Central memory CD4-positive, alpha-beta T cell (primary cell): ENCODE measurements around the gene NDNF.

Source experiments
- DNase-seq: peaks from one replicate; pipeline ENCODE4 v3.0.0; 2022

NDNF gene

DNA sequence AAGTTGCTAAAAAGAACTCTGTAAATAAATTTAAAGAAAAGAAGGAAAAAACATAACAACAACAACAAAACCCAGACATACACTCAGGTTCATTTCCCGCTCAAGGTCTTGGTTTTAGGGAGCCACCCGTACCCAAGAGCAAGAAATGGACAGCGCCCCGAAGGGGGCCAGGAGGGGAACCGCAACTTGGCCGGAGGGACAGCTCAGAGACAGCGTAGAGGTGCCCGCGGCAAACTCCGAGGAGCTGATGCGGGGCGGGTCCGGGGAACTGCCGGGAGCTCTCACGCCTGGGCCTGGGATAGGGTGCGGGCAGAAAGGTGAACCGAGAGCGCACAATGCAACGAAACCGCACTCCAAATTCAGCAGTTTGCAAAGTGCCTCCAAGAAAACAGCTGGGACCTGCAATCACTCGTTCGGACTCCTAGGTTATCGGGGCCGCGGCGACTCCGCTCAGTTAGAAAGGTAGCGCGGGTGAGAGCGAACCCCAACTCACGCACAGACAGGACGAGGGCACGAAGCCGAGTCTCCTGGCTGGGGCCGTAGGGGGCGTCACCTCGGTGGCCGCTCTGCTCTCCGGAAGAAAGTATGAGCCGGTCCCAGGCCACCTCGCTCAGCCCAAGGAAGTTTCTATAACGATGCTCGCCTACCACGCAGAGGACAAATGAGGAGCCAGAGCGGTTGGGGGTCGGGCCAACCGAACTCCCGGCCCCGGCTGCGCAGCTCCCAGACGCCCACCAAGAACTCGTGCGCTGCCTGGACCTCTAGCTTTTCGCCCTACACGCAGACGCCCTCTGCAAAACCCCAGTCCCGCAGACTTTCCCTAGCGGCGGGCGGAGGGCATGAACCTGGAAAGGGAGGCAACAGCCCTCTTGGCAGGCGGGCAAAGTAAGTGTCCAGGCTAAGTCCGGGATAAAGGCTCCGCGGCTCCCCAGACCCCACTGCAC lies 1.4 kb downstream of the NDNF start:
- DNase-seq: peak; percentile 3

DNA sequence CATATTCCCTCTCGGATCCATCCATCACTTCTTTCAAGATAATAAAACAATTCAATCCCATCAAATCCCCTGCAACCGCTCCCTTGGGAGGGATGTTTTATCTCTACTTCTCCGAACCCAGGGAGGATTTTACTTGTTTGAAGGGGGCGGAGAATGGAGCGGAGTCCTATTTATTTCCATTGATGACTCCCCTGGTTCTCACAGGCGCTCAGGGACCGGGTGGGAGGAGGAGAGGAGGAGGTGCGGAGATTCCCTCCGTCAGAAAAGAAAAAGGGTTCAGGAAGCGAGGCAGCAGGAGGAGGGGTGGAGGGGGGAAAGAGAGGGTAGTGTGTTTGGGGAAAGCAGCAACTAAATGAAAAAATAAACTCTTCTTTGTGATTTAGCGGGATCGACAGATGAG lies 2.1 kb downstream of the NDNF start:
- DNase-seq: no peak

DNA sequence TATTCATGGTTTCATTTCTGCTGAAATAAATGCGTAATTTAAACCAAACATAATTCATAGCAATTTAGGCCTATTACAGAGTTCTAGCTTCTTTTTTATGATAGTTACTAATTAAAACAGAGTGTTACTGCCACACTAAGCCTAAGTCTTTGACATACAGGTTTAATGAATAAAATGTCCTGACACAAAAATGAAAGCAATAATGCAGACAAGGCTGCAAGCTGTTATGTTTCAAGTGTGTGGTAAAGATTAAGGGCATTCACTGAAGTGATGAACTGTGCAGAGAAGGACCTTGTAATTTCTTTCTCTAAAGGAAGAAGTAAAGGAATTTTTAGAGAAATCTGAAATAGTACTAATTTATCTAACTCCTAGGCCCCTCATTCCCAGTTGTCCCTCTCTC lies 2.9 kb downstream of the NDNF start:
- DNase-seq: no peak

DNA sequence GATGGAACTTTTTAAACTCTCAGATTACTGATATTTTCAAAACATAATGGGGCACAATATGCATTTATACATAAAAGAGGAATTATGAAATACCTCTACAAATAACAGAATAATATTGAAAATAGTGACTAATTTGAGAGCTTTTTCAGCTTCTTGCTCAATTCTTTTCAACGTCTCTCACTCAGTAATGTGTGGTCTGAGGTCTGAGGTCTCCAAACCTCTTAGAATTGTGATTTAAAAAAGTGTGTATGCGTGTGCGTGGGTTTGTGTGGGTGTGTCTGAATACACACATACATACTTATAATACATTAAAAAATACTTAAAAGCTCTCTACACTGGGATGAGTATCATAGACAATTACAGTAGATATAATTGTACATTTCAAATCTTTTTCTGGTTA lies 7.9 kb downstream of the NDNF start:
- DNase-seq: no peak

DNA sequence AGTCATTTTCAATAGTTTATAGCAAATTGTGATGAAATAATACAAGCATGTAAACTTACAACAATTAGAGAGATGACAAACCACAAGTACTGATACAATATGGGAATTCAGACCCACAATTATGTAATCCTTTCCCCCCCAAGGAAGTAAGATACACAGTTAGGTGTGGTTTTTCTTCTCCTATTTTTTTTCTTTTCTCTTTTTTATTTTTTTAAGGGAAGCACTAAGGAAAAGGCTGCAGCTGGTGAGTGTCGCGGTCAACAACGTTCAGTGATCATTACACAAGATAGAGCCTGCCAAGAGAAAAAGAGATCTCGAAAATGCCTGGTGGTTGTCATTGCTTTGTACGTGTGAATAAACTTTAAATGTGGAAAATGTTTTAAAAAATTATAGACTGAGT lies 9.8 kb downstream of the NDNF start:
- DNase-seq: no peak

DNA sequence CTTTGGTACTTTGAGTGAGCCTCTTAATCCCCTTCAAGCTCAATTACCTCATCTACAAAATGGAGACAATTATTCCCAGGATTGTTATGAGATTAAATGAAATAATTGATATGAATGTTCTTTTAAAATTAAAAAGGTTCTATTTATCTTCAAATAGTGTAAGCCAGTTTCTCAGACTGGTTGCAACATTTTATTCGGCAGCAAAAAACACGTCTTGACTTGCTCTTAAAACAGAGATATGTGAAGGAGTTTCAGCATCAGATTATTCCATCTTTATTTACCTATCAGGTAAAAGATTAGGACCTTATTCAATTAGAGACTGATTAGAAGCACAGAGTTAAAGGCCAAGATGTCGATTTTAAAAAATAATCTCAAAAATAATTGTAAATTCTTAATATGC lies 10.5 kb downstream of the NDNF start:
- DNase-seq: no peak

DNA sequence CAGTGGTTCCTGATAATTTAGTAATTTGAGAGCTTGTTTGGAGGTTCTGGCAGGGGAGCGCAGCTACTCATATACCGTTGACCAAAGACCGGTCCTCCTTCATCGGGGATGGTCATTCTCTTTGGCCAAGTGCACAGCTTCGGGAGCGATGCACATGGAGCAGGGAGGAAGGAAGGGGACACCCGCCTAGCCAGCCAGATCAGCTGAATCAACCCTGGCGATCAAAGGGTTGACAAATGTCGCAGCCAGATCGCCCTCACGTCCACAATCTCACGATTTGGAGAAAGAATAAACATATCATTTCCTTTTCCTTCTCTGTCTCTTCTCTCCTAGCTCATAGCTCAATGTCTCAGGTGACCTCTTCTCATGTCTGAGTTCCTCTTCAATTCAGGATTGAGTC lies 11.1 kb downstream of the NDNF start:
- no peak for DNase-seq

DNA sequence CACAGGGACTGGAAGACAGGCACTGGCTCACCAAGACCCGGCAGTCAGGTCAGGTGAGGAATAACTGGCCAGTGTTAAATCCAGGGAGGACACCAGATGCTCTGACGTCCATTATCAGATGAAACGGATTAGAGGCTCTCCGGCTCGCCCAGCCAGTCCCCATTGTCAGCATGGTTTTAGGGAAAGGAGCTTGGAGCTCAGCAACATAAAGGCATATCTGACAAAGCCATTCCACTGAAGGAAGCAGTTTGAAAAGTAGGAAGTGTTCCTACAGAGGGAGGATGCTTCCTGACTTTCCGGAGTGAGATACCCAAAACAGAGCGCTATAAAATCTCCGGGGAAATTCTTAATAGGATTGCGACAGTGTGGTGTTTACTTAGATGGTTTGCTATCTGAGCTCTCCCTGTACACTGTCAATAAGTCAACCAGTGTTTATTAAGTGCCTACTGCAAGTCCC lies 14.8 kb downstream of the NDNF start:
- DNase-seq: no peak

DNA sequence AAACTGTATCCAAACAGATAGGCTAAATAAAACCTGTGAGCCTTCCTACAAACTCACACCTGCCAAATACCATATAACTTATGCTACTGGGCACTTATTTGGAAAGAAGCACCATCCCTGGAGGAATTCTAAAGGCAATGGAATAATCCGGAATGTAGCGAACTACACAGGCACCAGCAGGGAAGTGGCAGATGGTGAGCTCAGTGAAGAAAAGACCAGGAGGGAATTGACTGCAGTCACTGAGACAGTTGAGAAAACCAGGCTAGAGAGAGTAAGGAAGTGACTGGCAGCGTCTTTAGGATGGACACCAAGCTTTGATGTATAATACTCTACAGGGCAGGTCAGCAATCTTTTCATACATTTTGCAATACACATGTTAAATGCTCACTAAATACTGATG lies 16.3 kb downstream of the NDNF start:
- DNase-seq: no peak

DNA sequence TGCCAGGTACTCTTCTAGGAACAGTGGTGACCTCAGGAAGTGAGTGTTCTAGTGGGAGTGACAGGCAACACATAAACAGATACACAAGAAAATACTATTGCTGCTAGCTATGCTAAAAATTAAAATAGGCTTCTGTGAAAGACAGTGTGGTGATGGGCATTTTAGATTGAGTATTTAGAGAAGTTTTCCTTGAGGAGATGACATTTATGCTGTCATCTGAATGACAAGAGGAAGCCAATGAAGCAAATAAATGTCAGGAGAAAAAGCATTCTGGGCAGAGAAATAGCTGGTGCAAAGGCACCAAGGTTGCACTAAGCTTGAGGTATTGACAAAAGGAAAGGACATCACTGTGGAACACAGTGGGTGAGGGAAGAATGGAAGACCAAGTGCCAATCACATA lies 18.0 kb downstream of the NDNF start:
- DNase-seq: no peak

DNA sequence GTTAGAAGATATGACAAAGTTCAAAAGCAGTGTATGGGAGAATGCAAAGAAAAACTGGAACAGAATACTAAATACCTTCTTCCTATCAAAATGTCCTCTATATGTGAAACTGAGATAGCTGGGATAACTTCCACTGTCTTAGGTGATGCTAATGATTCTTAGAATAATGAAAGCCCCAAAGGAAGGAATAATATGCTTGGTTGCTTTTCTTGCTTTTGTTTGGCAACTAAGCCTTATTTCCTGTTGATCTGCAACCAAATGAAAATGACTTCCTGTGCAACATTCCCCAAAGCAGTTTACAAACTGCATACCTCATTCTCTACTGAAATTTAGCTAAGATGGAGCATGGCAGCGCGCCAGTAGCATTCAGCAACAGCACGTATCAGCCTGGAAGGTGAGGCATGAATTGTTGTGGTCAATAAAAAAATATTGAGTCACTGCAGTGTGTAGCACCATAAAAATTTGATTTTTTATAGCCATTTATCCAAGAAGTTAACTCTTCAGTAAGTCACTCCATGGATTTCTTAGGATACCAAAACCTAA lies 18.7 kb downstream of the NDNF start:
- no peak for DNase-seq

DNA sequence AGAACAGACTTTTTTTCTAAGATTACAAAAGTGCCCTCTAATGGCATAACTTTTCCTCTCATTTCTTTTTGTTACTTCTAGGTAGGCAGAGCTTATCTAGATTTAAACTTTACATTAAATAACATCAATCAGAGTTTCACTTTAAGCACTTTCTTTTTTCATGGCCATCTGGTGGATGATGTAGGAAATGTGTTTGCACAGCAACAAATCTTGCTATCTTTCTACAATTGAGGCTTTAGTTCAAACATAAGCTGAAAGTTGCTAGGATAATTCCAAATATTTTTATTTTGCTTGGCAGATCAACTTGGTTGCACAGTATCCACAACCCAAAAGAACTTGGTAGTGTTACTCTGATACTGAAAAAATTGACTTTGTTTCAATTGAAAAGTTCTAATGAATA lies 22.0 kb downstream of the NDNF start:
- no peak for DNase-seq

DNA sequence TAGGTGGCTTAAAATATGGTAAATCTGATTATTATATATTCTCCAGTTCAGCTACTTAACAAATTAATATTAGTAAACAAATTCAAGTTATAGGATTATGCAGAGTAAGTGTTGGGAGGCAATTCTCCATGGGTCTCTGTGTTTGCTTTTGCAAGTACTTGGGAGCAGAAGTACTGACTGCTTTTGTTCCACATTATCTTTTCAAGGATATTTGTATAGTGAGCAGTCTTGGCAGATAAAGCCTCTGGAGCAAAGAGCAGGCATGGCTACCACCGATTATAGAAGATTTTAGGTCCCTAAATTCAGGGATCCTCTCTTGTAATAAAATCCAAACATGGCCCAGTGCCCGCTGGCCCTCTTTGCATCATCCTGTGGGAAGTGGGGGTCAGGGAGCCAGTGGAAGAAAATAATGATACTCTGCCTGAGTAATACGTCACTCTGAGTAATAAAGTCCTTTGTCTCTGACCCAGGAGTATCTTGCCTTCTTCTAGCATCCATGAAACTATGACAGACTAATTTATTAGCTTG lies 23.2 kb downstream of the NDNF start:
- no peak for DNase-seq

DNA sequence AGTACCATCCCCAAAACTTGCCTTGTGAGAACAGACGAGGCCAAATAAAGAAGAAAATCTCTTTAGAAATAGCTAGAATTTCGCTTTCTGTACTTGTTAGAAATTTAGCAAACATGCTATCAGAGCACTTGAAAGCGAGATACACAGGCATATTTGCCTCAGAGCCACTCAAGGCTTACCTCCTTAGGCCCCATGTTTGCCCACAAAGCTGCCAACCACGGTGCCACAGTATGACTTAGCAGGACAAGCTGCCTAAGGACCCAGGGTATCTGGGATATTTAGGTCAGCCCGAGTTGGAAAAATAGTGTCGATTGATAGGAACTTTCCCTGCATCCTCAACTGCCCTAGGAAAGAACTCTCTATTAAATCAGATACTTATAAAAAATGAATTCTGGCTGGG lies 24.2 kb downstream of the NDNF start:
- no peak for DNase-seq

DNA sequence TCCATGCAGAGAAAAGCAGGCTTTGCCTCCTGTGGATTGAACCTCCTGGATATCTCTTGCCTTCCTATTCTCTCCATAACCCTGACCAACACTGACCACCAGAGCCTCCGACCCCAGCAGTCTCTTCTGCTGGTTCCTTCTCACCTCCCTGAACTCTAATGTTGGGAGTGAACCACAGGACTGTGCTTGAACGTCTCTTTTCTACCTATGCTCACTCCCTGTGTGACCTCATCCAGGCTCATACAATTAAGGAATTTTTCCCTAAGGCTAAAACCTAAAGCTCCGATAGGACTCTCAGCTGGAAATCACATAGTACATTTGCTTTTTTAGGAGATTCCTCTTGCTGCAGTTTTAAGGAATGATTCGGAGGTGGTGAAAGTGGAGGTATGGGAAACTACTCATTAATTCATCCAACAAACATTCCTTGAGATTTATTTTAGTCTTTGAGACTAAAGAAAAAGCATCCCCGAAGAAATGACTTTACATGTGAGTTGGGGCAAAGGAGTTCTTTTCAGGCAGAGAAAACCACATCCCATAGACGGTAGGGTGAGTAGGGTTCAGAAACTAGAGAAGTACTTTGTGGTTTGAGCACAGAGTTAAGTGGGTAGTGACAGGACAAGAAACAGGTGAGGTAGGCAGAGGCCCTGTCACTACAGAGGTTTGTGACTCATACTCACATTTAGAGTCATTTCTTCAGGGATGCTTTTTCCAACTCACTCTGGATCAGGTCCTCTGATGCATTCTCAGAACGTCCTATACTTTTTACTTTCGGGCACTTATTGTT lies 30.8 kb downstream of the NDNF start:
- peak; percentile 19 for DNase-seq

DNA sequence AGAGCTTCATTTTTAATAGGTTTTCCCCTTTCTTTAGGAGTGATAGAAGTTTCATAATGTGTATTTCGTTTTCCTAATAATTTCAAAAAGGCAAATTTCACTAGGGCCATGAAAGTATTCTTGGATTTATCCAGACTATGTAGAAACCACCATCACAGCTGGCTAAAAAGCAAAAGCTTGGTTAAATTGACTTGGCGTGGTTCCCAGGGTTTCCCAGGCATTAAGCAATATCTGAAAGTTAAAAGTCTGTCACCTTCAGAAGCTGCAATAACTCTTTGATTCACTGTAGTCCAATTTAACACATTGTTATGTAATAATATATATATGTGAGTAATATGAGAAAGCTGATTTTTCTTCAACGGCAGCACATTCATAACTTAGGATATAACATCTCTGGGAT lies 38.3 kb downstream of the NDNF start:
- DNase-seq: no peak

DNA sequence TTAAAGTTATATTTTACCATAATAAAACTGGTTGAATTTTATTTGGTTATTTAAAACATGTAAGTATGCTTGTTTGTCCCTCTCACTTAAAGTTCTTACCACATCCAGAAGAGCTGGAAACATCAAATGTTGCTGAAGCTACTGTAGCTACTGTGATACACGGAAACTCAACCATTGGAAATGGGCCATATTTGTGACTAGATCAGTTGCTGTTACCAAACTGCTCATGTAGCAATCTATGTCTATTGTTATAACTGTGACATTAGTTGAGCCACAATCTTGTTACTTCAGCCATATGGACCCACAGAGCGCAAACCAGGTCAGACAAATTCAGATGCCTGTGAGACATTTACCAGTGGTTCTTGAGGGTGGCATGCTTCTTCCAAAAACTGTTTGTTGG lies 41.6 kb downstream of the NDNF start:
- DNase-seq: no peak

DNA sequence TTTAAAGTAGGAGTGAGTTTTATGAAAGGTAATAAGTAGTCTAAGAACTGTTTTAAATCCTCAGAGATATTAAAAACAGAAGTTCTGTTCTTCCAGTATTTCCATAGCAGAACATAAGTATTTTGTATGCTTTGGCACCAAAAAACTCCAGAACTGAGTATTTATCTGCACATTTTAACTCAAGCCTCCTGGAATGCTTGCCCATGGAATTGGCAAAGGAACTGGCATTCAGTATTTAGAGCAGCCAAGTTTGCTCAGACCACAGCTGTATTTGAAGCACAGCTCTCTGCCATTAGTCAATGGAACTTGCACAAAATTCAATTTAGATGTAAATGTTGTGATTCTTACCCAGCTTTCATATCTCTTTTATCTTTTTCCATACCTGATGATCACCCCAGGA lies 42.2 kb downstream of the NDNF start:
- DNase-seq: no peak

DNA sequence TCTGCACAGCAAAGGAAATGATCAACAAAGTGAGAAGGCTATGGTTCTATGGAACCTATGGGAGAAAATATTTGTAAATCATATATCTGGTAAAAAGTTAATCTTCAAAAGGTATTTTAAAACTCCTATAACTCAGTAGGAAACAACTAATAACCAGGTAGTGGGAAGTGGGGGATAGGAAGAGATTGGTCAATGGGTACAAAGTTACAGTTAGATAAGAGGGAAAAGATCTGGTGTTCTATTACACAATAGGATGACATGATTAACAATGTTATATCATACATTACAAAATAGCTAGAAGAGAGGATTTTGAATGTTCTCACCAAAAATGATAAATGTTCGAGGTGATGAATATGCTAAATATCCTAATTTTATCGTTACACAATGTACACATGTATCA lies 46.3 kb downstream of the NDNF start:
- no peak for DNase-seq

DNA sequence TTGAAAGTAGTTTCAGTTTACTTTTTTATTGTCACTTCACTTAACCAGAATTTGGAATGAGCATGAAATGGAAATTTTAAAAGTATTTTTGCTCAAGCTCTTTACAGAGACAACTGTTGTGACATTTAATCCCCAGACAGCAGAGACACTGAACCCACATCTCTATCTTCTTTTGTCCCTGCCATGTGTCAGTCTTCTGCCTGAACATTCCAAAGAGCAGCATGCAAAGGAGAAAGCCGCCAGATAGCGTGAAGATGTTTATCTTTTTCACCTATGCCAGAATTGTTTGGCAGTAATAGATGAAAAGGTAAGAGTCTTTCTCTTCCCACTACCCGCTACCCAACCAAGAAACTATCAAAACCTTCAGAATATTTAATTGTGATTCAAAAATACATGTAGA lies 46.8 kb downstream of the NDNF start:
- no peak for DNase-seq

DNA sequence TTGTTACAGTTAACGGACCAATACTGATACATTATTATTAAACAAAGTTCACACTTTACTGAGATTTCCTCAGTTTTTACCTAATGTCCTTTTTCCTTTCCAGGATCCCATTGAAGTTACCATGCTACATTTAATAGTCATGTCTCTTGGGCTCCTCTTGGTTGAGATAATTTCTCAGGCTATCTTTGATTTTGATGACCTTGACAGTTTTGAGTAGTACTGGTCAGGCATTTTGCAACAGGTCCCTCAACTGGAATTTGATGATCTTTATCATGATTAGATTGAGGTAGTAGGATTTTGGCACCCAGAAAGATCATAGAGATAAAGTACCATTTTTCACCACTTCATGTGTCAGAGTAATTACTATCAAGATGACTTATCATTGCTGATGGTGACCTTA lies 53.8 kb downstream of the NDNF start:
- no peak for DNase-seq

DNA sequence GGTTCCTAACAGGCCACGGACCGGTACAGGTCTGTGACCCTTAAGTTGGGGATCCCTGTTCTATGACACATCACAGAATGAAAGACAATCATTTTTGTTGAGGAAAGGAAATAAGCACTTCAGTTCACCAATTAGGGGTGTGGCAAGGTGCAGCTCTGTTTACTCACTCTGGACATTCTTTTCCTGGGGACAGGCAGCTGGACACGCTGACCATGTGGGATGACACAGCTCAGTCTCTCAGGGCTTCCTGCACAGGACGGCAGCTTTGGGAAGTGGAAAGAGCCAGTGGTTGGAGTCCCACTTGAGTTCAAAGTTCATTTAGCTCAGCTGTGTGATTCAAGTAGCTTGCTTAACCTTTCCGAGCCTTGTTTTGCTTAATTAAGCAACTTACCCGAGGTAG lies 55.7 kb downstream of the NDNF start:
- no peak for DNase-seq

DNA sequence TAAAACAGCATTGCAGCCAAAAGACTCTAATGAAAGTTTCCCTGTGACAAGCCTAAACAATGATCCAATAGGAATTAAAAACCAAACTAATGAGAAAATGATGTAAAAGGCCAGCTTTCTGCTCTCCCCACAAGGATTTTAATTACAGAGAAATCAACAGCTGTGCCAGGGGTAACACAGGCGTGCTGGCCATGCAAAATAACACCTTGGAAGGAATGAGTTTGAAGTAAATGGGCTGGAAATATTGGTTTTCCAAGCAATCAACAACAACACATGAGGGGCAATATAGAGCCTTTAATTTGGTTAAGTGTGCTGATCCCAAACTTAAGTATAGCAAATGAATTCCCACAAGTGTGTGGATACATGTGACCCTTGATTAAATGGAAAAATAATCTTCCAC lies 56.9 kb downstream of the NDNF start:
- DNase-seq: no peak

DNA sequence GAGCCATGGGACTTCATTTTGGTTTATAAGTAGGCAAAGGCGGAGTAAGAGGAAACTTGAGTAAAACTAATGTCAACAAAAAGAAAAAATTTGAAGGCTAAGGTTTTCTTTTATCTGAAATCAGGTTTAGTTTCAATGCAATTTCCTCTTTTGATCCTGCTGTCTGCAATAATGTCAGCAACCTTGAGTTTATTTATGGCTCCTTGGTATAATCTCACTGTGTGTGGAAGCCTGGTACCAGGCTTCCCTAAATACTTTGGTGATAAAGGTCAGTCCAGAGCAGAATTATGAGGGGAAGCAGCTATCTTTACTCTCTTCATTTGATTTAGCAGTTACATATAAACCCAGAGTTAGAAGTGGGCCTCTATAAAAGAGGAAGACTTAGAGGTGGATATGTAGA lies 57.8 kb downstream of the NDNF start:
- DNase-seq: no peak
